Endodermal cell (in vitro differentiated cells): ENCODE data around the gene WDR6. TPM values are rescaled to one million over a fixed set of nuclear protein-coding genes. Genes with fewer than 3 reads are reported as not detected.

Experiments used
- DNase-seq: peaks from one replicate; pipeline ENCODE4 v3.0.0-alpha.2; 2017
- H3K27ac ChIP-seq: 2 replicates; pipeline ENCODE4 v1.5.1; 2013; ENCODE audit warnings: mild to moderate bottlenecking, low read depth, low read length, moderate library complexity
- H3K27me3 ChIP-seq: 2 replicates; pipeline ENCODE4 v1.6.1; 2013; ENCODE audit warnings: mild to moderate bottlenecking, low read length, moderate library complexity; ENCODE audit not compliant: insufficient read depth, control insufficient read depth, poor library complexity, severe bottlenecking
- H3K36me3 ChIP-seq: 2 replicates; pipeline ENCODE4 v1.7.0; 2013; ENCODE audit warnings: mild to moderate bottlenecking, low read length, moderate library complexity; ENCODE audit not compliant: control insufficient read depth, insufficient read depth
- H3K4me1 ChIP-seq: one replicate; pipeline ENCODE4 v1.7.0; 2013; ENCODE audit warnings: low read length; ENCODE audit not compliant: control insufficient read depth, insufficient read depth
- H3K4me3 ChIP-seq: 2 replicates; pipeline ENCODE4 v1.5.1; 2013; ENCODE audit warnings: mild to moderate bottlenecking, low read length, moderate library complexity
- H3K9ac ChIP-seq: 2 replicates; pipeline ENCODE4 v1.6.1; 2013; ENCODE audit warnings: mild to moderate bottlenecking, low read length, moderate library complexity; ENCODE audit not compliant: poor library complexity, severe bottlenecking; ENCODE audit errors: extremely low read depth
- H3K9me3 ChIP-seq: 2 replicates; pipeline ENCODE4 v1.6.1; 2013; ENCODE audit warnings: mild to moderate bottlenecking, low read length, moderate library complexity; ENCODE audit not compliant: control insufficient read depth
- H3K27ac Mint-ChIP-seq: 2 replicates; pipeline ENCODE4 v1.8.0; 2020; ENCODE audit warnings: mixed read lengths
- H3K27me3 Mint-ChIP-seq: 2 replicates; pipeline ENCODE4 v1.8.0; 2021; ENCODE audit warnings: mild to moderate bottlenecking, mixed read lengths; ENCODE audit not compliant: insufficient read depth
- H3K36me3 Mint-ChIP-seq: 2 replicates; pipeline ENCODE4 v1.8.0; 2020; ENCODE audit warnings: low read depth, mixed read lengths
- H3K4me1 Mint-ChIP-seq: 2 replicates; pipeline ENCODE4 v1.8.0; 2020; ENCODE audit warnings: mixed read lengths
- H3K4me3 Mint-ChIP-seq: 2 replicates; pipeline ENCODE4 v1.8.0; 2020; ENCODE audit warnings: mild to moderate bottlenecking, moderate library complexity, mixed read lengths
- H3K9me3 Mint-ChIP-seq: 2 replicates; pipeline ENCODE4 v1.8.0; 2020; ENCODE audit warnings: mild to moderate bottlenecking, mixed read lengths
- WGBS, 2 experiments: methylation state at CpG; one replicate each; pipeline versions ENCODE4 v1.1.5 to v1.1.7; 2013; ENCODE audit warnings: missing lambda C conversion rate in 2 of 2, mixed read lengths in 1 of 2; ENCODE audit not compliant: insufficient coverage in 1 of 2, insufficient read length in 1 of 2; 5-methylcytosine and 5-hydroxymethylcytosine counted together
- total RNA-seq, 2 donors: library from RNA; stranded (reverse); fragmentation: NEBNext Ultra II Directional in 1 of 2; extraction: Animal tissue kit (Norgen Biotek cat#: 25700) in 1 of 2; gene quantifications; 2 replicates in 1 of 2; 3 replicates in 1 of 2; pipeline ENCODE4 v1.2.1, GENCODE V29; 2021
- TF ChIP-seq, protein P1 (sequence below): fragments of 200-600 bp; sonication (generic); conservative IDR thresholded peaks from 2 replicates; pipeline ENCODE4 v1.5.0; 2021; ENCODE audit warnings: antibody characterized with exemption, mild to moderate bottlenecking

The WDR6 gene
- total RNA-seq, 2 donors from 2014 or later: 106 to 166 TPM

DNA sequence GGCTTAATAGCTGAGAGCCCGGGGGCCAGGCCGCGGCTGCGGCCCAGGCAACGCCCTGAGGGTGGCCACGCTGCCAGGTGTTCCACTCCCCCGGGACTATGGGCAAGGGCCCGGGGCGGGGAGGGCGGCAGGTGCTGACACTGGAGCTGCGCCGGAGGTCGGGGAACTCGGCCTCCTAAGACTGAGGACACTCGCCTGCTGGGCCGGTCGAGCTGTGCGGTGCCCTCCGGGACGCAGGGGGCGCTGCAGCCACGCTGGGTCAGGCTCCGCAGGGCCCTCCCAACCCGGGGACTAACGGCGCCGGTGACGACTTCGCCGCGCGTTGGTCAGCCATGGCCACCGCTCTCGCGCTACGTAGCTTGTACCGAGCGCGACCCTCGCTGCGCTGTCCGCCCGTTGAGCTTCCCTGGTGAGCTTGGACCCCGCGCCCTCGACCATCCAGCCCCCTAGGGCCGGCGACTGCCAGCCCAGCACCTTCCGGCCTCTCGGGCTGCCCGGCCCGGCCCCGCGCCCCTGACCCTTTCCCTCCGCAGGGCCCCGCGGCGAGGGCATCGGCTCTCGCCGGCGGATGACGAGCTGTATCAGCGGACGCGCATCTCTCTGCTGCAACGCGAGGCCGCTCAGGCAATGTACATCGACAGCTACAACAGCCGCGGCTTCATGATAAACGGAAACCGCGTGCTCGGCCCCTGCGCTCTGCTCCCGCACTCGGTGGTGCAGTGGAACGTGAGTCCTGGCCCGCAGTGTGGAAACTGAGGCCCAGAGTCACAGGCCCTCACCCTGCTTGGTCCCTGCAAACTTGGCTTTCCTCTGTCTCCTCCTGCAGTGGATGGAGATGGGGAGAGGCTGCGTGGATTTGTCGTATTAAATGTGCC is 14.9 kb downstream of the WDR6 start, which contains the start of gene NDUFAF3:
Gene NDUFAF3 (plus strand): TSS at position 309 of the 875 bp plus-strand sequence. CDS start 24 bp downstream, at position 333.
- H3K9ac ChIP-seq: peak within 1 kb of the TSS; percentile 90
- Mint-ChIP-seq H3K36me3 (peaks cover 40% of the 10 kb centered on the region), H3K9me3 (no peaks in the 10 kb centered on the region), H3K4me1 (peaks cover 9% of the 10 kb centered on the region), H3K27me3 (no peaks in the 10 kb centered on the region), H3K4me3 (peak within 1 kb of the TSS; percentile 89), H3K27ac (peak within 1 kb of the TSS; percentile 98)
- TF ChIP-seq, protein P1, sequence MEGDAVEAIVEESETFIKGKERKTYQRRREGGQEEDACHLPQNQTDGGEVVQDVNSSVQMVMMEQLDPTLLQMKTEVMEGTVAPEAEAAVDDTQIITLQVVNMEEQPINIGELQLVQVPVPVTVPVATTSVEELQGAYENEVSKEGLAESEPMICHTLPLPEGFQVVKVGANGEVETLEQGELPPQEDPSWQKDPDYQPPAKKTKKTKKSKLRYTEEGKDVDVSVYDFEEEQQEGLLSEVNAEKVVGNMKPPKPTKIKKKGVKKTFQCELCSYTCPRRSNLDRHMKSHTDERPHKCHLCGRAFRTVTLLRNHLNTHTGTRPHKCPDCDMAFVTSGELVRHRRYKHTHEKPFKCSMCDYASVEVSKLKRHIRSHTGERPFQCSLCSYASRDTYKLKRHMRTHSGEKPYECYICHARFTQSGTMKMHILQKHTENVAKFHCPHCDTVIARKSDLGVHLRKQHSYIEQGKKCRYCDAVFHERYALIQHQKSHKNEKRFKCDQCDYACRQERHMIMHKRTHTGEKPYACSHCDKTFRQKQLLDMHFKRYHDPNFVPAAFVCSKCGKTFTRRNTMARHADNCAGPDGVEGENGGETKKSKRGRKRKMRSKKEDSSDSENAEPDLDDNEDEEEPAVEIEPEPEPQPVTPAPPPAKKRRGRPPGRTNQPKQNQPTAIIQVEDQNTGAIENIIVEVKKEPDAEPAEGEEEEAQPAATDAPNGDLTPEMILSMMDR: peak; percentile 99
- peaks cover 40% of the 10 kb centered on the region for H3K36me3 ChIP-seq
- H3K9me3 ChIP-seq: no peaks in the 10 kb centered on the region
- DNase-seq: peak; percentile 99
- H3K27ac ChIP-seq: peak within 1 kb of the TSS; percentile 99
- whole genome bisulfite sequencing, 2 experiments: 0% methylated on average over 43 to 83 of the region's 83 CpGs
- peak within 1 kb of the TSS; percentile 98 for H3K4me3 ChIP-seq
- no peaks in the 10 kb centered on the region for H3K27me3 ChIP-seq
- no peaks in the 10 kb centered on the region for H3K4me1 ChIP-seq

- H3K4me3 ChIP-seq: peak overlapping the region; percentile 98
- WGBS, 2 experiments: 37 to 46% methylated on average over 9 to 12 of the region's 12 CpGs
- H3K27ac ChIP-seq: peak overlapping the region; percentile 99
- H3K9me3 ChIP-seq: no peaks in the 10 kb centered on the region
- no peaks in the 10 kb centered on the region for H3K4me1 ChIP-seq
- H3K9ac ChIP-seq: peak overlapping the region; percentile 90
- Mint-ChIP-seq H3K36me3 (peaks cover 47% of the 10 kb centered on the region), H3K27me3 (no peaks in the 10 kb centered on the region), H3K4me1 (peaks cover 11% of the 10 kb centered on the region), H3K9me3 (no peaks in the 10 kb centered on the region), H3K27ac (peak overlapping the region; percentile 97), H3K4me3 (peak overlapping the region; percentile 89)
- TF ChIP-seq, protein P1: no peak
- no peaks in the 10 kb centered on the region for H3K27me3 ChIP-seq
- peaks cover 47% of the 10 kb centered on the region for H3K36me3 ChIP-seq
- peak; percentile 65 for DNase-seq
Observed at GRCh38 chr3:49022688-49023171, 15.5 kb downstream of the WDR6 start.

DNA sequence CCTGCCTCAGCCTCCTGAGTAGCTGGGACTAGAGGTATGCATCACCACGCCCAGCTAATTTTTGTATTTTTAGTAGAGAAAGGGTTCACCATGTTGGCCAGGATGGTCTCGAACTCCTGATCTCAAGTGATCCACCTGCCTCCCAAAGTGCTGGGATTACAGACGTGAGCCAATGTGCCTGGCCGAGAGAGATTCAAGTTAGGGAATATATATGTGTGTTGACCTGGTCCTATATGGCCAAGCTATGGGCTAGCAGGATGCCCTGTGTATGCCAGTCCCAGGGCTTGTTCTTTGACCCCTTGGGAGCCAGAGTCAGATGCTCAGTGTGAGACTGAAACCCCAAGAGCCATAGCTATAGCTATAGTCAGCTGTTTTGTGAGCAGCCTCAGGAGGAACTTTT is 16.6 kb downstream of the WDR6 start:
- WGBS, 2 experiments: 89 to 100% methylated on average over 2 to 4 of the region's 4 CpGs
- Histone ChIP-seq H3K4me3 (no peak overlapping the region), H3K36me3 (peaks cover 53% of the 10 kb centered on the region), H3K9ac (no peak overlapping the region), H3K4me1 (peaks cover 6% of the 10 kb centered on the region), H3K27me3 (no peaks in the 10 kb centered on the region), H3K9me3 (no peaks in the 10 kb centered on the region), H3K27ac (no peak overlapping the region)
- peak overlapping the region; percentile 89 for H3K4me3 Mint-ChIP-seq
- H3K4me1 Mint-ChIP-seq: peaks cover 18% of the 10 kb centered on the region
- H3K9me3 Mint-ChIP-seq: no peaks in the 10 kb centered on the region
- H3K27ac Mint-ChIP-seq: no peak overlapping the region
- DNase-seq: no peak
- no peaks in the 10 kb centered on the region for H3K27me3 Mint-ChIP-seq
- H3K36me3 Mint-ChIP-seq: peaks cover 51% of the 10 kb centered on the region
- TF ChIP-seq, protein P1: no peak
